B cell (primary cell): ENCODE results near the gene SYNGR3.

Source experiments
- EZH2 ChIP-seq: IDR thresholded peaks from 2 replicates; pipeline ENCODE4 v1.6.1; 2012; ENCODE audit warnings: borderline replicate concordance, low read depth, mild to moderate bottlenecking, moderate library complexity, low read length; ENCODE audit not compliant: insufficient read depth, poor library complexity, severe bottlenecking
- TF ChIP-seq, protein P1 (sequence below): fragments of 200-600 bp; IDR thresholded peaks from one replicate; pipeline ENCODE4 v1.8.0; 2022; ENCODE audit warnings: antibody characterized with exemption, mild to moderate bottlenecking

DNA sequence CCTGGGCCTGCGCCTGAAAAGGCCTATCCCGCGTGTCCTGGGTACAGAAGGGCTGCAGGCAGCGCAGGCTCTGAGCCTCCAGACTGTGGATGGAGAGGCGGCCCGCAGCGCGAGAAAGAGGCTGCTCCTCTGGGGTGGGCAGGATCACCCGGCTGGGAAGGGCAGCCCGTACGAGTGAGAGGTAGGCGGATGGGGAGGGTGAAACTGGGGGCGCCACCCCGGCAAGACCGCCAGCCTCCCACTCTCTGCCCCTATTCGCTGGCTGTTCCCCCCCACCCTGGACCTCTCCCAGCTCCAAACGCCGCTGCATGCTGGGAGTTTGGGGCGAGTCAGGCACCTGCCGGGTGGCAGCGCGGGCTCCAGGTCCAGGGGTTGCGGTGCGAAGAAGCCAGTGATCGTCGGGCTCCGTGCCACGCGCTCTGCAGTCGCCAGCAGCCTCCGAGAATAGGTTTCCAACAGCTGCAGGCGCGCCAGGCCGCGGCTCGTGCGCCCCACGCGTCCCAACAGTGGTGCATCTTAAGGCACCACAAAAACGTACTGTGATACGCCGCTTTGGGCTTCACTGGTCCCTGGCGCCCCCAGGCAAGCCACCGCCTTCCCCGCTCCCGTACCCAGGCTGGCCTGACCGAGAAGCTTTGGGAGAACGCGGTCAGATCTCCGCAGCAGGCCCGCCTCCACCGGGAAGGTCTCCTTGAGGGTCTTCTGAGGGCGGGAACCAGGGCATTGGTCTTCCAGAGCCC is 9.6 kb upstream of the SYNGR3 start:
- TF ChIP-seq, protein P1, sequence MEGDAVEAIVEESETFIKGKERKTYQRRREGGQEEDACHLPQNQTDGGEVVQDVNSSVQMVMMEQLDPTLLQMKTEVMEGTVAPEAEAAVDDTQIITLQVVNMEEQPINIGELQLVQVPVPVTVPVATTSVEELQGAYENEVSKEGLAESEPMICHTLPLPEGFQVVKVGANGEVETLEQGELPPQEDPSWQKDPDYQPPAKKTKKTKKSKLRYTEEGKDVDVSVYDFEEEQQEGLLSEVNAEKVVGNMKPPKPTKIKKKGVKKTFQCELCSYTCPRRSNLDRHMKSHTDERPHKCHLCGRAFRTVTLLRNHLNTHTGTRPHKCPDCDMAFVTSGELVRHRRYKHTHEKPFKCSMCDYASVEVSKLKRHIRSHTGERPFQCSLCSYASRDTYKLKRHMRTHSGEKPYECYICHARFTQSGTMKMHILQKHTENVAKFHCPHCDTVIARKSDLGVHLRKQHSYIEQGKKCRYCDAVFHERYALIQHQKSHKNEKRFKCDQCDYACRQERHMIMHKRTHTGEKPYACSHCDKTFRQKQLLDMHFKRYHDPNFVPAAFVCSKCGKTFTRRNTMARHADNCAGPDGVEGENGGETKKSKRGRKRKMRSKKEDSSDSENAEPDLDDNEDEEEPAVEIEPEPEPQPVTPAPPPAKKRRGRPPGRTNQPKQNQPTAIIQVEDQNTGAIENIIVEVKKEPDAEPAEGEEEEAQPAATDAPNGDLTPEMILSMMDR = no peak
- TF ChIP-seq EZH2 = no peak
